Cardiac septum (tissue), 1 donor: Measurements from ENCODE around the gene WNT3. TPM values are rescaled to one million over a fixed set of nuclear protein-coding genes. Genes with fewer than 3 reads are reported as not detected.
"Not testable (repeated sequence)": the region's sequence is repeated elsewhere in the genome, so short reads cannot be mapped to it uniquely, and the experiment has no call there.

Source experiments
- DNase-seq: peaks from one replicate; pipeline ENCODE4 v3.0.0-alpha.2; 2020; ENCODE audit warnings: low spot score
- intact Hi-C: fragments of 100-400 bp; cut with DNase I; formaldehyde crosslinking; loops from one replicate; pipeline ENCODE4 v1.14.0; 2022
- total RNA-seq: library from RNA; stranded (reverse); fragmentation: NEBNext Ultra II Directional; extraction: Animal tissue kit (Norgen Biotek cat#: 25700); gene quantifications from one replicate; pipeline ENCODE4 v1.2.1, GENCODE V29; 2021
- donor health status: DM: no; HTN: no; CAD: no.

WNT3 gene
- total RNA-seq, 1 donor from 2014 or later = 0.89 TPM

GRCh38 chr17:46817151-46817900 lies 1.2 kb downstream of the WNT3 start:
- intact Hi-C loops = no loop called here
- DNase-seq = no peak

- DNase-seq = no peak
- intact Hi-C loops = no loop called here
These were observed 2.8 kb downstream of the WNT3 start for GRCh38 chr17:46815474-46816353.

- intact Hi-C loops = no loop called here
These were observed 4.0 kb downstream of the WNT3 start for GRCh38 chr17:46814446-46814845.

GRCh38 chr17:46813920-46814319 lies 4.6 kb downstream of the WNT3 start:
- DNase-seq = no peak
- intact Hi-C loops = no loop called here

More at GRCh38 chr17:46814446-46814845, 4.0 kb downstream of the WNT3 start:
- no peak for DNase-seq

- no peak for DNase-seq
- intact Hi-C loops = no loop called here
These were observed 5.7 kb downstream of the WNT3 start for GRCh38 chr17:46812624-46813318.

- intact Hi-C loops = no loop called here
- DNase-seq = no peak
These were observed 6.4 kb downstream of the WNT3 start for GRCh38 chr17:46811978-46812583.

- intact Hi-C loops = no loop called here
- no peak for DNase-seq
These were observed 7.7 kb downstream of the WNT3 start for GRCh38 chr17:46810837-46811236.

- intact Hi-C loops = no loop called here
- no peak for DNase-seq
These were observed 9.4 kb downstream of the WNT3 start for GRCh38 chr17:46809110-46809571.

- intact Hi-C loops = no loop called here
- DNase-seq = no peak
These were observed 12.7 kb downstream of the WNT3 start for GRCh38 chr17:46805771-46806170.

GRCh38 chr17:46803544-46803943 lies 14.9 kb downstream of the WNT3 start:
- DNase-seq = no peak
- intact Hi-C loops = no loop called here

GRCh38 chr17:46802800-46803199 lies 15.7 kb downstream of the WNT3 start:
- intact Hi-C loops = no loop called here

GRCh38 chr17:46800573-46800972 lies 17.9 kb downstream of the WNT3 start:
- no peak for DNase-seq
- intact Hi-C loops = no loop called here

More at GRCh38 chr17:46802800-46803199, 15.7 kb downstream of the WNT3 start:
- no peak for DNase-seq

- intact Hi-C loops = no loop called here
- no peak for DNase-seq
These were observed 21.4 kb downstream of the WNT3 start for GRCh38 chr17:46796956-46797530.

GRCh38 chr17:46796524-46796923 lies 22.0 kb downstream of the WNT3 start:
- intact Hi-C loops = no loop called here
- DNase-seq = no peak

- intact Hi-C loops = no loop called here
- DNase-seq = no peak
These were observed 22.4 kb downstream of the WNT3 start for GRCh38 chr17:46796084-46796483.

- no peak for DNase-seq
- intact Hi-C loops = no loop called here
These were observed 23.0 kb downstream of the WNT3 start for GRCh38 chr17:46795379-46795952.

GRCh38 chr17:46794318-46794717 lies 24.2 kb downstream of the WNT3 start:
- no peak for DNase-seq
- intact Hi-C loops = no loop called here

- DNase-seq = no peak
- intact Hi-C loops = no loop called here
These were observed 25.0 kb downstream of the WNT3 start for GRCh38 chr17:46793541-46793940.

GRCh38 chr17:46793023-46793422 lies 25.5 kb downstream of the WNT3 start:
- DNase-seq, intact Hi-C loops: not testable (repeated sequence)
